HCT116 (cell line): ENCODE data around the gene CEP57.

Experiments used
- CEBPB ChIP-seq: IDR thresholded peaks from 2 replicates; pipeline ENCODE4 v1.6.1; 2012; ENCODE audit warnings: low read depth
- POLR2A ChIP-seq: IDR thresholded peaks from 2 replicates; pipeline ENCODE4 v1.7.0; 2011; ENCODE audit warnings: borderline replicate concordance; ENCODE audit not compliant: insufficient read depth, insufficient read length; ENCODE audit errors: extremely low read depth
- POLR2AphosphoS5 ChIP-seq: IDR thresholded peaks from 2 replicates; pipeline ENCODE4 v1.6.1; 2011; ENCODE audit warnings: mild to moderate bottlenecking, low read depth, low read length, moderate library complexity
- RAD21 ChIP-seq: IDR thresholded peaks from 2 replicates; pipeline ENCODE4 v1.6.1; 2012; ENCODE audit warnings: low read depth, mild to moderate bottlenecking
- SIN3A ChIP-seq: IDR thresholded peaks from 2 replicates; pipeline ENCODE4 v1.6.1; 2012; ENCODE audit warnings: low read depth
- TF ChIP-seq, protein P1 (sequence below), 3 experiments: fragments of 200-600 bp in 1 of 3; sonication (generic) in 1 of 3; IDR thresholded peaks in 2 of 3; conservative IDR thresholded peaks in 1 of 3; 2 replicates each; pipeline ENCODE4 v1.5.1; 2012 to 2017; ENCODE audit warnings: low read depth in 2 of 3, low read length in 2 of 3, antibody characterized with exemption in 1 of 3, borderline replicate concordance in 1 of 3, control low read depth in 1 of 3, mild to moderate bottlenecking in 1 of 3, mixed read lengths in 1 of 3, mixed run types in 1 of 3, moderate library complexity in 1 of 3; ENCODE audit not compliant: insufficient read depth in 1 of 3

DNA sequence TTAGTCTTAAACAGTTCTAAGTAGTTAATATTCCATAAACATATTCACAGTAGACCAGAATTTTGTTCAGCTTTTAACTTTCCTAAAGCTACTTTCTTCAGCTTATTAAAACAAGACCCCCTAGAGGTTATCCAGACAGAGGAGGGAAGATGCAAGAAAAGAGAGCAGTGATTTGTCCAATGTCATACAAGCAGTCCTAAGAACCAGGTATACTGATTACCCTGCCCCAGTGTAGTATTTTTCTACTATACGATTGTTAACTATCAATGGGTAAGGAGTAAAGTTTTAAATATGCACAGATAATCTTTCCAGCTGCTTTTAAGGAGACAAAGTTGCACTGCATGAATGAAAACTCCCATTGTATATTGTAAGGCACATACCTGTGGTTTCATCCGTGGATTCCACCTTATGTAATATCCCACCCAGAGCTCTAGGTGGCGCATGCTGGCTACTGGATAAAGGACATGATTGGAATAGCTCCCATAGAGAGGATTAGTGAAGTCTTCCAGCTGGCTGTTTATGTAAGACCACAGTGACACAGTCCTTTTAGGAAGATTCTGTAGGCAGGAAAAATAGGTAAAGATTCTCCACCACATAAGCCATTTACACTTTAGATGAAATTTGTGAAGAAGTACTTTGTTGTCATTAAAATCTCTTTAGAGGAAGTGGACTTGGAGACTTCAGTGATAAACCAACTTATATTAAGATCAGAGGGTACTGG is 45.6 kb downstream of the CEP57 start:
- TF ChIP-seq POLR2A, result no peak
- TF ChIP-seq RAD21, result peak; percentile 76
- TF ChIP-seq, protein P1, sequence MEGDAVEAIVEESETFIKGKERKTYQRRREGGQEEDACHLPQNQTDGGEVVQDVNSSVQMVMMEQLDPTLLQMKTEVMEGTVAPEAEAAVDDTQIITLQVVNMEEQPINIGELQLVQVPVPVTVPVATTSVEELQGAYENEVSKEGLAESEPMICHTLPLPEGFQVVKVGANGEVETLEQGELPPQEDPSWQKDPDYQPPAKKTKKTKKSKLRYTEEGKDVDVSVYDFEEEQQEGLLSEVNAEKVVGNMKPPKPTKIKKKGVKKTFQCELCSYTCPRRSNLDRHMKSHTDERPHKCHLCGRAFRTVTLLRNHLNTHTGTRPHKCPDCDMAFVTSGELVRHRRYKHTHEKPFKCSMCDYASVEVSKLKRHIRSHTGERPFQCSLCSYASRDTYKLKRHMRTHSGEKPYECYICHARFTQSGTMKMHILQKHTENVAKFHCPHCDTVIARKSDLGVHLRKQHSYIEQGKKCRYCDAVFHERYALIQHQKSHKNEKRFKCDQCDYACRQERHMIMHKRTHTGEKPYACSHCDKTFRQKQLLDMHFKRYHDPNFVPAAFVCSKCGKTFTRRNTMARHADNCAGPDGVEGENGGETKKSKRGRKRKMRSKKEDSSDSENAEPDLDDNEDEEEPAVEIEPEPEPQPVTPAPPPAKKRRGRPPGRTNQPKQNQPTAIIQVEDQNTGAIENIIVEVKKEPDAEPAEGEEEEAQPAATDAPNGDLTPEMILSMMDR (IDR thresholded peaks at IDR 0.05 in 2 of 3, conservative IDR thresholded peaks at IDR 0.05 in 1 of 3; ENCODE audit: borderline replicate concordance in 1 of 3, insufficient read depth in 1 of 3, low read depth in 2 of 3, low read length in 2 of 3), result peak; percentile 66 to 96 (median 83); a peak in 5 of 6 replicates
- no peak for TF ChIP-seq CEBPB
- TF ChIP-seq SIN3A, result no peak
- TF ChIP-seq POLR2AphosphoS5, result no peak
